Limb (tissue), 2 donors: Measurements from ENCODE around the gene NEURL1.

ENCODE experiments used
- DNase-seq, 2 donors: peaks; one replicate each; pipeline ENCODE4 v3.0.0-alpha.2; 2016; ENCODE audit errors: extremely low spot score in 2 of 2

NEURL1 gene

GRCh38 chr10:103582331-103583123 lies 89.0 kb downstream of the NEURL1 start:
- no peak for DNase-seq

- no peak for DNase-seq
Measured at GRCh38 chr10:103583871-103584215, 90.3 kb downstream of the NEURL1 start.

DNA sequence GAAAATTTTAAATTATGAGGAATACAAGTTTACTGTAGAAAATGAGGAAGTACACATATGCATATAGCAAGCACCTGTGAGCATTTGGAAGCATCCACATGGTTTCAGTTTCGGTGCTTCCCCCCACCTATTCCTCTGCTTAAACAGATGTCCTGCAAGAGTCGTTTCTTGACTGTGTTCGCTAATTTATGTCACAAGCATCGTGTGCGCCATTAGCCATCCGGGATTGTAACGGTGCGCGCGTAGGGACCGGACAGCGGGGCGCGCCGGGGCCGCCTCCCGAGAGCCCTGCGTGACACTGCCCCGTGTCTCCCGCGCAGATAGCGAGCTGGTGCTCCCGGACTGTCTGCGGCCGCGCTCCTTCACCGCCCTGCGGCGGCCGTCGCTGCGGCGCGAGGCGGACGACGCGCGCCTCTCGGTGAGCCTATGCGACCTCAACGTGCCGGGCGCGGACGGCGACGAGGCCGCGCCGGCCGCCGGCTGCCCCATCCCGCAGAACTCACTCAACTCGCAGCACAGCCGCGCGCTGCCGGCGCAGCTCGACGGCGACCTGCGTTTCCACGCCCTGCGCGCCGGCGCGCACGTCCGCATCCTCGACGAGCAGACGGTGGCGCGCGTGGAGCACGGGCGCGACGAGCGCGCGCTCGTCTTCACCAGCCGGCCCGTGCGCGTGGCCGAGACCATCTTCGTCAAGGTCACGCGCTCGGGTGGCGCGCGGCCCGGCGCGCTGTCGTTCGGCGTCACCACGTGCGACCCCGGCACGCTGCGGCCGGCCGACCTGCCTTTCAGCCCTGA lies 90.9 kb downstream of the NEURL1 start:
- DNase-seq: peak; percentile 74 to 77

GRCh38 chr10:103585011-103585405 lies 91.5 kb downstream of the NEURL1 start:
- no peak for DNase-seq

DNA sequence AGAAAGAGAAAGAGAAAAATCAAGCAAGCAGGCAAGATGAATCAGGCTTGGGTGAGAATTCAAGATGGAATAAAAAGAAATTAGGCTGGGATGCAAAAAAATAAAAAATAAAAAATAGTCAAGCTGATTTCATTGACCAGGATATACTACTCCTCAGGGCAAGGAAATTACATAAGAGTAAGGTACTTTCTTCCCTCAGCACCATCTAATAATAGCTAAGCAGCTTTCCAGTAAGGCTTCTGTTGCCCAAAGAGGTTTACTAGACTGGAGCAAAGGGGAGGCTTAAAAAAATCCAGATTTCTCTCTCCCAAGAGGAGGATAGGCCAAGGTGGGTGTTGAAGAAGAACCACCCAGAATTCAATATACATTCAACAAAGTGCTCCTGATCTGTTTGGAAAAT lies 93.6 kb downstream of the NEURL1 start:
- no peak for DNase-seq

DNA sequence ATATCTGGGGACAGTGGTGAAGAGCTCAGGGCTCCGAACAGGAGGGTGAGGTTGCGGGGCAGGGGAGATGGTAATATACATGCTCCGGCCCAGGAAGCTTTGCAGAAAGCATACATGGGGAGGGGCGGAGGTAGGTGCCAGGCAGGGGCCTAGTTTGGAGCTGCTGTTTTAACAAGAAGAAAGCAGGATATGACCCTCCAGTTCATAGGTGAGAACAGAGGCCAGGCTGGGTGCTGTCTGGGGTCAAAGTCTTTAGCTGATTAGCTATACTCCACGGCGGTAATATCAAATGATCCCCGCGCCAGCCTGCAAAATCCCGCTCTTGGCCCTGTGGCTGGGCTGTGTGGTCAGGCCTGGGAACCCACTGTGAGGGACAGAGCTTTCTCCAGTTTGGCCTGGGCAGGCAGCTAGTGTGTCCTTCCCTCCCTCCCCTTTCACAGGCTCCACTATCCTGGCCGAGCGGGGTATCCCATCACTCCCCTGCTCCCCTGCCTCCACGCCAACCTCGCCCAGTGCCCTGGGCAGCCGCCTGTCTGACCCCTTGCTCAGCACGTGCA lies 95.6 kb downstream of the NEURL1 start:
- DNase-seq: no peak

GRCh38 chr10:103590060-103590459 lies 96.6 kb downstream of the NEURL1 start:
- no peak for DNase-seq

GRCh38 chr10:103590744-103591291 lies 97.3 kb downstream of the NEURL1 start:
- DNase-seq: no peak

DNA sequence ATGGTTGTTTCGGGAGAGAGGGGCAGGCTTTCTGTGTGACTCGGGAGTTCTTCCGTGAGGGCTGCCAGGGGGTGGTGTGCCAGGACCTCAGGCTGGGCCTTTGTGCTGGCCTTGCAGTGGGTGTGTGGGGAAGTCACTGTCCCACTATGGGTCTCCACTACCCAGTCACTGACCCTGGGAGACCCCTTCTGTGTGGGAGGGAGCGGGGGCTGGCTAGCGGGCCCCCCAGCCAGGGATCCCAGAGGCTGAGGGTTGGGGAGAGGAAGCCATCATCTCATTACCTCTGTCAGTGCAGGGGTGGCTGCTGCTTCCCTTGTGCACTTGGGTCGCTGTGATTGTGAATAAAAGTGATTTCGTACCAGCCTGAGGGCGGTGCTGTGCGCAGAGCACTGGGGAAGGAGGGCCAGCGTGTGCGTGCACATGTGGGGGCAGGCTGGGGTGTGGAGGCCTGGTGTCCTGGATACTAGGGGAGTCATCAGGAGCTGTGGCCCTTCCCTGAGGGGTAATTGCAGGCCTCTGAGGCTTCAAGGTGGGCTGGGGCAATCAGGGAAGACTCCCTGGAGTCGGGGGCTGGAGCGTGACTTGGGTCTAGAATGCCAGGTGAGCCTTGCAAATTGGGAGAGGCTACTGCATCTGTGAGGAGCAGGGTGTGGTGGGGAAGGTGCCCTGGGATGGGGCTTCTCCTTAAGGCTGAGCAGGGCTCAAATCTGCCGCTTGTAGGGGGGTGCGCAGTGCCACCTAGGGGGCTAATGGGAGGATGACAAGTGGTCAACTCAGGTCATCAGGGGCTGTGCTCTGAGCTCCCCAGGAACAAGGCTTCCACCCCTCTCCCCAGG lies 98.9 kb downstream of the NEURL1 start:
- DNase-seq: peak in 1 of 2 donors; percentile 61

- no peak for DNase-seq
Measured at GRCh38 chr10:103593022-103593570, 99.6 kb downstream of the NEURL1 start.

- DNase-seq: no peak
Measured at GRCh38 chr10:103595933-103596726, 102.6 kb downstream of the NEURL1 start.

- DNase-seq: no peak
Measured at GRCh38 chr10:103597003-103597402, 103.5 kb downstream of the NEURL1 start.

DNA sequence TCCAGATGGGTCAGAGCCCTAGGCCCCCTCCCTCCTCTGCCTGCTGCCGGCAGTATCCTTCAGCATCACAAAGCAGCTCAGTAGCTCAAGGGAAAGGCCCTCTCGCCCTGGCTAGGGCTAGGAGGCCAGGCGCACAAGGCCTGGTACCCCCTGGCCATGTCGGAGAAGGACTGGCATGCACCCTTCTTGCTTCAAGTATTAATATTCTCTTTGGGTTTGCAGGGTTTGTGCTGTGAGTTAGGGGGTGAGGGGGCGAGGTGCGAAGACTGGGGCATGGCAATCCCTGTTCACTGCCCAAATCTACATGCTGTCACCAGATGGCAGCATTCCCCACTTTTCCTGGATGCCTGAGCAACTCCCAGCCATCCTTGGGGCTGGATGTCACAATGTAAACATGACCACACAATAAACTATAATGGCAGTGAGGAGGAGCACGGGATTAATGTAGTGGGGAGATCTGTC lies 105.2 kb downstream of the NEURL1 start:
- DNase-seq: peak; percentile 60 to 78

DNA sequence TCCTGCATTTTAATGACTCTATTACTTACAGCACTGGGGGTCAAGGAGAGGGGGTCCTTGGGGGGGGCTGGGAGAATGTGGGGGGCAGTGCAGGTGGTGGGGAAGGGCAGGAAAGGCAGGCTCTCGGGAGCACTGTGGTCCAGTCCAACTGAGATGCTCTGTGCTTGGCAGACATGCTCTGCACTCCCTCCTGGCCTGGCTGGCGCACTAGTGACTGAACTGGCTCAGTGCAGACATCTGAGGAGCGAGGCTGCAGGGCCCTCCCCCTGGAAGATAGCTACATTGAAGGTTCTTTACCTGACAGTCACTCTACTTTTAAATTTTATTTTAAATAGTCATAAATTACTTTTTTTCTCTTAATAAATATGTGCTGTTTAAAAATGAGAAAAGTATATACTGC lies 105.7 kb downstream of the NEURL1 start:
- no peak for DNase-seq

- DNase-seq: no peak
Measured at GRCh38 chr10:103599907-103600306, 106.4 kb downstream of the NEURL1 start.

- DNase-seq: no peak
Measured at GRCh38 chr10:103600325-103600724, 106.8 kb downstream of the NEURL1 start.

DNA sequence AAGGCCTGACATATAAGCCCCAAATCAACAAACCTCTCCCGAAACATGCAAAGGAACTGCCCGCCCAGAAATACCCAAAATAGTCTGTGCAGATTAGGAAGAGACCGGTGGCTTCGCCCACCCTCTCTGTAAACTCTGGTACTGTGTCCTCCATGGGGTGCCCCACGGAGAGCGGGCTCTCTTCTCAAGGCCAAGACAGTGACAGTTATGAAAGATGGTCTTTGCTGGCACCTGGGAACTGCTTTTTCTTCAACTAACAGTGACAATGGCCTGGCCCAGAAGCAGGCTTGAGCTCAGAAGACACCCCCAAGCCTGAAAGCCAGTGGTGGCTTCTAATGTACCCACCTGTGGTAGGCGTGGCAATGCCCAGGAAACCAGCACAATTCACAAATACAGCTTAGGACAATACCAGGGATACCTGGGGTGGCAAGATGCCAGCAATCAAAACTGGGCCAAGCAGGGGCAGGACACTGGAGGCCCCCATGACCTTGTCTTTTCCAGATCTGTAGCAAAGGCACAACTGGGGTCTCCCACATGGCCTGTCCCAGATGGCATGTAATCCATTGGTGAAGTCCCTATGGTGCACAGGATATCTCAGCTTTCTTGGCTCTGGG lies 107.6 kb downstream of the NEURL1 start:
- DNase-seq: no peak

DNA sequence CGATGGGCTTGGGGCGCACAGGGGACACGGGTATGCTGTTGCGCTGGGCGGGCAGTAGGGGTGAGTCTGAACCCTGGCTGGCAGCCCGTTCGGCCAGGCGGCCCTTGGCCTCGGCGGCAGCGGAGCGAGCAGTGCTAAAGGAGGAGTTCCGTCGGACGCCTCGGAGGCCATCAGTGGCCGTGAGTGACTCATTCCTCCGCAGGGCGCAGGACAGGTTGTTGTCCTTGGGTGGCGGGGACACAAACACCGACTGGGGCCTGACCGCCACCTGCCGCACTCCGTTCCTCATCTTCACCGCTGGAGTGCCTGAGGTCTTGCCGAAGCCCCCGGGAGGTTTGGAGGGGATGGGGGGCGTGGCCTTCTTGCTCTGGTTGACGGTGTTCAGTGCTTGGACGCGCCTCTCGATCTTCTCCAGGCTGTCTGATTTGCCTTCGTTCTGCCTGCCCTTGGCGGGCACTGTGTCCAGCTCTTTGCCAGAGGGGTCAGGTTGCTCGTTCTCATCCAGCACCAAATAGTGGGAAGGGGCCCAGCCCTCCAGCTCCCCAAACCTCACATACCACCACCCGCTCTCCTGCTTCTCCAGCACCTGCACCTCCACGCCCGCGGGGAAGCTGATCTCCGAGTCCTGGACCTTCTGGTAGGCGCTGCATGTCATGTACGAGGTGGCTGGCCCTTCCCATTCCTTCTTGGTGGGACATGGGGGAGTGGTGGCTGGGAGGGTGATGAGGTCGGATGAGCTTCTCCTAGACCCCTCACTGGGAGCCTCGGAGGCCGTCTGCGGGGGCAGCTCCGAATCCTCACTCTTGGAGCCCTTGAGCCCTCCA lies 108.7 kb downstream of the NEURL1 start:
- DNase-seq: no peak

DNA sequence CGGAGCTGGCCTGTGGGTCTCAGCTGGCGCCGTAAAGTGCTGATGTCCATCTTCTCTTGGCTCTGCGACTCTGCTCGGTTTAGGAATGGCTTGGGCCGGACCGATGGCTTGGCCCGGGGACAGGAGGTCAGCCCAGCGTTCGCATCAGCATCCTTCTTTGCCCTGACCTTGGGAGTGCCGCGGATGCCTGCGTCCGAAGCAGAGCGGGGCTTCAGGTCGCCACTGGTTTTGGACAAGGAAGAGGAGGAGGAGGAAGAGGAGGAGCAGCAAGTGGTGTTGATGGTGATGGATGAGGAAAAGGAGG lies 109.3 kb downstream of the NEURL1 start:
- no peak for DNase-seq
